PC-3 (cell line): ENCODE results near the gene GDPD5. TPM values are rescaled to one million over a fixed set of nuclear protein-coding genes. Genes with fewer than 3 reads are reported as not detected.

Experiments used
- ATAC-seq: fragments of 200-7000 bp; cut with Tn5 transposase; 2 replicates; pipeline ENCODE4 v1.9.1; 2020; ENCODE audit warnings: mild to moderate bottlenecking, moderate library complexity
- BruUV-seq: library from RNA; stranded (reverse); fragments of 400-500 nt; replicated peaks from 2 replicates; lab custom pipeline; 2021; lab: Mats Ljungman, UMichigan
- CTCF ChIA-PET: fragments of 300-600 bp; sonication (Branson Sonifier 250); formaldehyde crosslinking; loops from one replicate; lab custom pipeline; 2022; ENCODE audit warnings: antibody characterized with exemption; lab: Charles Lee
- POLR2A ChIA-PET: fragments of 300-600 bp; sonication (Branson Sonifier 250); formaldehyde crosslinking; loops from one replicate; lab custom pipeline; 2022; ENCODE audit warnings: antibody characterized with exemption; ENCODE audit not compliant: unreplicated experiment; lab: Charles Lee
- DNase-seq: peaks from one replicate; pipeline ENCODE4 v3.0.0-alpha.2; 2015
- H2AFZ ChIP-seq: fragments of 300-600 bp; sonication (generic); 2 replicates; pipeline ENCODE4 v1.6.0; 2016; ENCODE audit warnings: antibody characterized with exemption, low read length
- H3F3A ChIP-seq: fragments of 300-600 bp; sonication (generic); one replicate; pipeline ENCODE4 v1.6.0; 2017; ENCODE audit warnings: antibody characterized with exemption, low read length, control low read depth, mild to moderate bottlenecking; ENCODE audit not compliant: unreplicated experiment
- H3K27ac ChIP-seq: fragments of 300-600 bp; sonication (generic); 2 replicates; pipeline ENCODE4 v1.5.1; 2016; ENCODE audit warnings: mild to moderate bottlenecking, low read length
- H3K27me3 ChIP-seq: fragments of 300-600 bp; sonication (generic); 2 replicates; pipeline ENCODE4 v1.6.1; 2016; ENCODE audit warnings: low read length, mixed read lengths
- H3K36me3 ChIP-seq: fragments of 300-600 bp; sonication (generic); 2 replicates; pipeline ENCODE4 v1.6.1; 2016; ENCODE audit warnings: low read depth, mixed run types, low read length, mixed read lengths
- H3K4me1 ChIP-seq: fragments of 300-600 bp; sonication (generic); 2 replicates; pipeline ENCODE4 v1.5.1; 2016; ENCODE audit warnings: low read length; ENCODE audit not compliant: insufficient read depth
- H3K4me2 ChIP-seq: fragments of 300-600 bp; sonication (generic); 2 replicates; pipeline ENCODE4 v1.6.0; 2016; ENCODE audit warnings: low read length
- H3K4me3 ChIP-seq: fragments of 300-600 bp; sonication (generic); 2 replicates; pipeline ENCODE4 v1.5.1; 2016; ENCODE audit warnings: mild to moderate bottlenecking, low read length, mixed read lengths
- H3K79me2 ChIP-seq: fragments of 300-600 bp; sonication (generic); 2 replicates; pipeline ENCODE4 v1.6.1; 2017; ENCODE audit warnings: low read length, mixed read lengths
- H3K9ac ChIP-seq: fragments of 300-600 bp; sonication (generic); 2 replicates; pipeline ENCODE4 v1.6.0; 2016; ENCODE audit warnings: mild to moderate bottlenecking, low read length
- H3K9me2 ChIP-seq: fragments of 300-600 bp; sonication (generic); replicated peaks from 2 replicates; pipeline ENCODE4 v1.6.1; 2016; ENCODE audit warnings: mixed run types, low read length, mixed read lengths
- H3K9me3 ChIP-seq: fragments of 300-600 bp; sonication (generic); 2 replicates; pipeline ENCODE4 v1.6.1; 2016; ENCODE audit warnings: low read length, mixed read lengths
- H4K20me1 ChIP-seq: fragments of 300-600 bp; sonication (generic); 2 replicates; pipeline ENCODE4 v1.6.1; 2016; ENCODE audit warnings: low read length, mixed read lengths
- CTCF ChIP-seq: fragments of 300-600 bp; sonication (generic); conservative IDR thresholded peaks from 2 replicates; pipeline ENCODE4 v1.5.1; 2017; ENCODE audit warnings: antibody characterized with exemption, low read depth, mild to moderate bottlenecking, low read length
- EZH2 ChIP-seq: fragments of 300-600 bp; sonication (generic); IDR thresholded peaks from one replicate; pipeline ENCODE4 v1.6.1; 2017; ENCODE audit warnings: antibody characterized with exemption, mild to moderate bottlenecking, low read length; ENCODE audit not compliant: unreplicated experiment
- EZH2phosphoT487 ChIP-seq: fragments of 300-600 bp; sonication (generic); IDR thresholded peaks from 2 replicates; pipeline ENCODE4 v1.6.1; 2018; ENCODE audit warnings: mild to moderate bottlenecking, antibody characterized with exemption, low read length, borderline replicate concordance
- intact Hi-C: fragments of 100-400 bp; cut with micrococcal nuclease; formaldehyde crosslinking; loops from 2 replicates; pipeline ENCODE4 v1.9.0; 2023
- total RNA-seq: library from RNA; depleted of rRNA; stranded (reverse); fragments of >200 nt; gene quantifications from 2 replicates; pipeline ENCODE4 v1.2.3, GENCODE V29; 2014

GDPD5 gene
- total RNA-seq, 1 experiment from 2014 or later, result 21.4 TPM

GRCh38 chr11:75558939-75559843 is 33.5 kb upstream of the GDPD5 start:
- Histone ChIP-seq H3K9me3 (no peaks in the 10 kb centered on the region), H3K4me2 (no peak overlapping the region), H3K4me3 (no peak overlapping the region), H3K4me1 (peaks cover 15% of the 10 kb centered on the region), H3K27ac (no peak overlapping the region), H4K20me1 (no peaks in the 10 kb centered on the region), H3K9ac (no peak overlapping the region), H3K79me2 (peaks cover 19% of the 10 kb centered on the region), H3K9me2 (no peaks in the 10 kb centered on the region), H3K27me3 (no peaks in the 10 kb centered on the region), H3F3A (no peaks in the 10 kb centered on the region), H2AFZ (no peak overlapping the region), H3K36me3 (no peaks in the 10 kb centered on the region)
- ChIA-PET CTCF (no interaction called here), POLR2A (no interaction called here)
- BruUV-seq, result no TSS peak
- intact Hi-C loops, result no loop called here
- no peak for DNase-seq
- TF ChIP-seq CTCF (no peak), EZH2 (no peak), EZH2phosphoT487 (no peak)
- ATAC-seq, result no peak

GRCh38 chr11:75557666-75558494 is 32.1 kb upstream of the GDPD5 start:
- DNase-seq (no peak), ATAC-seq (no peak)
- Histone ChIP-seq H2AFZ (no peak overlapping the region), H3K9me3 (no peaks in the 10 kb centered on the region), H3K27me3 (no peaks in the 10 kb centered on the region), H3K36me3 (no peaks in the 10 kb centered on the region), H3K79me2 (peaks cover 6% of the 10 kb centered on the region), H3K4me1 (peaks cover 3% of the 10 kb centered on the region), H3K4me2 (no peak overlapping the region), H3F3A (no peaks in the 10 kb centered on the region), H3K4me3 (no peak overlapping the region), H3K9me2 (no peaks in the 10 kb centered on the region), H4K20me1 (no peaks in the 10 kb centered on the region), H3K9ac (no peak overlapping the region), H3K27ac (no peak overlapping the region)
- TF ChIP-seq EZH2phosphoT487 (no peak), CTCF (no peak), EZH2 (no peak)
- intact Hi-C loops, result no loop called here
- CTCF ChIA-PET, result no interaction called here
- POLR2A ChIA-PET, result no interaction called here
- BruUV-seq, result no TSS peak
